Activated CD4-positive, alpha-beta T cell treated with anti-CD3 and anti-CD28 coated beads, Interleukin-2, amount 50 U/mL, for 24 hours (primary cell): ENCODE results near the gene SPTBN1.
"Not testable (repeated sequence)": the region's sequence is repeated elsewhere in the genome, so short reads cannot be mapped to it uniquely, and the experiment has no call there.

Experiments
- DNase-seq, 2 donors: peaks; one replicate each; pipeline ENCODE4 v3.0.0-alpha.2; 2020; ENCODE audit warnings: low read depth in 1 of 2, low spot score in 1 of 2

SPTBN1 gene

DNA sequence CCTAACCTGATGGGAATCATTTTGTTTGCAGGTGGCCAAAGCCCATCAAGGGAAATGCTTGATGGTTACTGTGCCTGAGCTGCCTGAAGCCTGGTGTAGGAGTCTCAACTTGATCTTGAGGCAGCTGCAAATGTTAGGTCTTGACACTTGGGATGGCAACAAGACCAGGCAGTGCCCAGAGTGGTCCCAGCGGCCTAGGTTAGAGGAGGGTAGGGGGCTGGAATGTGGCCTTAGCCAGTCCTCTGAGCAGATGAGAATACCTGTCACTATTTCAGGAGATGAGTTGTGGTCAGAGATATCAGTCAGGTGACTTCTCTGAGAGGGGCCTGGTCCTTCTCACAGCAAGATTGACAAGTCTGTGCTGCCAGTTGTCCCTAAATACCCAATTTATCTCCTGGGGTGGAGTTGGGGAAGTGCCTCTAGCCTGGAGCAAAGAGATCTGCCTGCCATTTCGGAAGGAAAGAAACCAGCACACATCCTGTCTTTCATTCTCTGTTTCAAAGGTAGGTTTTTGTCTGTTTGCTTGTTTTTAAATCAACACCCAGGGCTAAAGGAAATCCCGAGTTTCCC is 13.4 kb downstream of the SPTBN1 start:
- DNase-seq: no peak

DNA sequence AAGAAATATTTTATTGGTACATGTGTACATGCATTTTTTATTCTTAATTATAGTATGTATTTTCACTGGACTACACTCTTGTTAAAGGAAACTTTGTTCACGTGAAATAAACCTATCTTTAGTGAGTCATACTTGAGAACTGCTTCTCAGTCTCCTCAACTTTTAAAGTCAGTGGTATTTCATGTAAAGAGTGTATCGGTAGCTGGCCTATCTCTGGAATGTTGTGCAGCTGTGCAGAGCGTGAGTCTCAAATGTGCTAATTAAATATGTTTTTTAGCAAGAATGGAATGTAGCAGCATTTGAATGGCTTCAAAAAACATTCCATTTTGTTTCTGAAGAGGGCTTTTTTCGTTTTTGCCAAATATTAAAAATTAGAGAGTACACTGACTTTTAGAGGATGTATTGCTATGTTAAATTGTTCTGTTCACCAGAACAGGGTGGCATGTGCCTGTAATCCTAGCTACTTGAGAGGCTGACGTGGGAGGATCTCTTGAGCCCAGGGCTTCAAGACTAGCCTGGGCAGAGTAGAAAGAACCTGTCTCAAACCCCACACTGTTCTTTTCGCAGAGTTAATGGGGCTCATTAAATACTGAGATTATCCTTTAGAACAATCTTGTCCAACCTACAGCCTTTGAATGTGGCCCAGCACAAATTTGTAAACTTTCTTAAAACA is 14.3 kb downstream of the SPTBN1 start:
- no peak for DNase-seq

DNA sequence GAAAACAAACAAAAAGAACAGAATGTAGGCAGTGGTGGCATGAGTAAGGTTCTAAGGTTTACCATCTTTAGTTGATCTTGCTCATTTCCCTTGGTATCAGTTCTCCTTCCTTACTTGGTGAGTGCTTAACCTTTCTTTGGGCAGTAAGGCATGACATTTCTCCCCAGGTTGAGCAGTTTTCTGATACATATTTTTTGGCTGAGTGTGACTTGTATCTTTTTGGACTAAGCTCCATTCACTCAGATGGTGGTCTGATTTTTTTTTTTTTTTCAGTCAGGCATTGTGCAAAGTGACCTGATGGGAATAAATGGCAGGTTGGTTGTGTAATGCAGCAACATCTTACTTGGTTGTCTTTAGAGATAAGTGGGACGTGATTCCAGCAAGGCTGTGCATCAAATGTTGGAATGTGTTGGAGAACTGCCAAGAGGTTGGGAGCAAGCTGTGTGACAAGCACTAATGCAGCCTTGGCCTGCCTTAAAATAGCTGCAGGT is 15.1 kb downstream of the SPTBN1 start:
- DNase-seq: no peak

DNA sequence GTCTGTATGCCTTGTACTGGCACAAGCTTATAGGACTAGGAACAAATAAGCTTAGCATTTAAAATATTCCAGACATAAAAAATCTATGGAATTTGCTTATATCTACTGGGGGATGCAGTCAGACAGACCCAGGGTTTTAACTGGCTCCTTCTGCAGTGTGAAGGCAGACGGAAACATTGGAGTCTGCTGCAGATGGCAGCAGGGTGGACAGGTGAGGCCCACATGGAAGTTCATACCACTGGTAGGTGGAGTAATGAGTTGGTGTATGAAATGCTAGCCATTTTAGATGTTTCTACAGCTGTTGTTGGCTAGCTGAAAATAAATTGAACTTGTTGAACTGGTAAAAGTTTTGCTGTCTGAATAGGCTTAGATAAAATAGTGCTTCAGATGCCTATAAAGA is 17.7 kb downstream of the SPTBN1 start:
- no peak for DNase-seq

DNA sequence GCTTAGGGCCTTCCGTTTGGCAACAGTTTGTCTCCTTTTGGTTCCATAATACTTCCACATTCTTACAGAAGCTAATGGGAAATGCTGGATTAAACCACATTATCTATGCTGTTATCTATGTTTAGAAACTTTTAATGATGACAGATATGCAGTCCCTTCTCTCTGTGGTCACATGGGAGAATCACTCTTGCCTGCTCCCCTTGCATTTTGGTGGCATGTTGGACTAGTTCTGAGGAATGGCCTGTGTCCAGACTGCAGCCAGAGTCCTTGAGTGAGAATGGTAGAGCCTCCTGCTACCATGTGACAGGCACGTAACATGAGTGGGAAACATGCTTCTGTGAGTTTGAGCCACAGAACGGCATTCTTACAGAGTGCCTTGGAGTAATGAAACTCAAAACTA is 19.2 kb downstream of the SPTBN1 start:
- DNase-seq: no peak

DNA sequence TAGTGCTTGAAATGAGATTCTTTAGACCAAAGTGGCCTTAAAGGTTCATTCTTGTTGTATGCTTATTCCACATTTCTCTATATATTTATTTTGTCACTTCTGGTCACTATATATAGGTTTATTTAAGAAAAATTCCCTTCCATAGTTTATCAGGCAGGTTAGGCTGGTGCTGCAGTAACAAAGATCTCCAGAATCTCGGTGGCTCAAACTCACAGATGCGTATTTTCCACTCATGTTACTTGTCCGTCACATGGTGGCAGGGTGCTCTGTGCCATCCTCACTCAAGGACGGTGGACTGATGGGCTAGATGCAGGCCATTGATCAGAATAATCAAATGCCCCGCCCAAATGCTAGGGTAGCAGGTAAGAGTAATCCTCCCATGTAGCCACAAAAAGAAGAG is 19.8 kb downstream of the SPTBN1 start:
- DNase-seq: no peak

DNA sequence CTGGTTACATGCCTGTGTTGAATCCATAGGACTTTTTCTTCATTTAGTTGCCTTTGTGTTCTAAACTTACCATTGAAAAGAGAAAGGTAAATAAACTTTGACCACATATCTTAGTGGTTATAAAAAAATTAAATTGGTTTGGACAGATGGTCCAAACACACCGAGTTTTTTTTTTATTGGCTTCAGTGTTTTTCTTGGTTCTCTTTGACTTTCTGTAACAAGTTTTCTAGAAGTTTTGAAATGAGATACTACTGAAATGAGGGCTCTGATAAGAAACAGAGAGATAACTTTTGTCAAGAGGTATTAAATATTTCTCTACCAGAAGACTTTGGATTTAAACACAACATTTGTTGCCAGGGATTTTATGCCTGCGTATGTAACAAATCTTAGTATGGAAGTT is 20.7 kb downstream of the SPTBN1 start:
- DNase-seq: no peak

DNA sequence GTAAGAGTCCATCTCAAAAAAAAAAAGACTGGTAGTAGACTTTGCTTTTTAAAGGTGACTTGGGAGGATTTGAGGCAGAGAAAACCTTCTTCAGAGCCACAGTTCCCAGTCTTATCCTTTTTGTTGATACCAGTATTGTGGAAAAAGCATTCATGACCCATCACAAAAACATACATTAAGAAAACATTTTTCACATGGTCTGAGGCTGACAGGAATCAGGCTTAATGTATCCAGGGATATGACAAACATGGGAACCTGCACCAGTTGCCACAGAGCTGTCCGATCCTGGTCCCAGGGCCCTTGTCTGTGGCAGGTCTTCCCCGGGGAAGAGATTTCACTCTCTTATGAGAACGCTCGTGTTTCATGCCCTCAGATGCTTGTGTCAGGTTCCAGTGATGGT is 21.8 kb downstream of the SPTBN1 start:
- no peak for DNase-seq

DNA sequence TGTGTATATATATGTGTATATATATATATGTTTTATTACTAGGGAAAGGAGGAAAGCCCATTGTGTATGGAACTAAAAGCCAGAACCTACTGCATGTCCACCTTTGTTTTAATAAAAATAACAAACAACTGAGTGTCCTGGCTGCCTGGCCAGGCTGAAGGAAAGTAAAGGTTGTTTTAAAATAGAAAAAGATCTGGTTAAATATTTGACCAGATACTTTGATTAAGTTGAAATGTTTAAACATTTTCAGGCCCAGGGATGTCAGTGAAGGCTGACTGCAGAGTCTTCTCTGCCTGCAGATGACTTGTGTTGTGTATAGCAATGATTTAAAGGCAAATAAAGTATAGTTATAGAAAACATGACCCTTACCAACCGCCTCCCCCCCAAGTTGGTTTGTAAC is 22.8 kb downstream of the SPTBN1 start:
- no peak for DNase-seq

DNA sequence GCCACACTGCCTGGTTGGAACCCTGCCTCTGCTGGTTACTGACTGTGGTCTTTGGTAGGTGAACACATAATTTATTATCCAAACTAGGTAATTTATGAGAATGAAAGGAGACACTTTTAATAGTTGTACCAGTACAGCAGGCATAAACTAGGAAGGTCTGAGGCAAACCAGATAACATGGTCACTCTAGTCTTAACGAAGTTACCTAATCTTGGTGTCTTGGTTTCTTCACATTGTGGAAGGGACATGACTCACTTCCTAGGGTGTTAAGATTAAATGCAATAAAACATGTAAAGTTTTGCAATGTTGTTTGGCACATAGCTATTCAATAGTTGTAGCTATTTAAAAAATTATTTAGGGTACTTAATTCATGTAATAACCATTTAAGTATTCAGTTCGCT is 23.3 kb downstream of the SPTBN1 start:
- DNase-seq: no peak

DNA sequence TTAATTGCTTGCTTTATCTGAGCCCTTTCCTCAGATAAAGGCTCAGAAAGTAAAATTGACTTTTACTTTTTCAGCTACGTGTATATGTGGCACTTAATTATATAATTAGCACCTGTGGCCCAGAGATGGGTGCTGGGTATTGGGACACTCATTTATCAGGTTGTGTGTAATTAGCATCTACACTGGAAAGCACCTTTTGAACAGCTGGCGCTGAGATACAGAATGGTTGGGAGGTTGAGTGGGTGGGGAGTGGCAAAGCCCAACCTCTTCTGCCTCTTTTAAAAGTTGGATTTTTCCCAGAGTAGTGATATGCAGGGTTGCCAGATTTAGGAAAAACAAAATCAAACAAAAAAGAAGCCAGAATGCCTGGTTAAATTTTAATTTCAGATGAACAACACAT is 23.9 kb downstream of the SPTBN1 start:
- no peak for DNase-seq

DNA sequence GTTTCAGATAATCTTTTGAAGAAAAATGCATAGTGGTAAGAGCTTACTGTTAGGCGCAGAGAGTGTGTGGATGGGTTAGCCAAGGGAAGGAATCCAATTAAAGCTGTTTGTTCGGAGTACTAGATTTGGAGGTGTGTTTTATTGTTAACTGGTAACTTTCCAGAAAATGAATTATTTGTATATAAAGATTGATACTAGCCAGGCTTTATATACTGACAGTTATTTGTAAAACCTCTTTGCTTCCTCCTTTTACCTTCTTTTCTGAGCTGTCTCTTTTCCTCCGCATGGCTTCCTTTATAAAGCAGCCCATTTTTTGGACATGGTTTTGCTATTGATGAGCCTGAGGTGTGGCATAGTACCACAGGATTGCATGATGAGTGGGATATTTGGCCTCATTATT is 25.6 kb downstream of the SPTBN1 start:
- no peak for DNase-seq

DNA sequence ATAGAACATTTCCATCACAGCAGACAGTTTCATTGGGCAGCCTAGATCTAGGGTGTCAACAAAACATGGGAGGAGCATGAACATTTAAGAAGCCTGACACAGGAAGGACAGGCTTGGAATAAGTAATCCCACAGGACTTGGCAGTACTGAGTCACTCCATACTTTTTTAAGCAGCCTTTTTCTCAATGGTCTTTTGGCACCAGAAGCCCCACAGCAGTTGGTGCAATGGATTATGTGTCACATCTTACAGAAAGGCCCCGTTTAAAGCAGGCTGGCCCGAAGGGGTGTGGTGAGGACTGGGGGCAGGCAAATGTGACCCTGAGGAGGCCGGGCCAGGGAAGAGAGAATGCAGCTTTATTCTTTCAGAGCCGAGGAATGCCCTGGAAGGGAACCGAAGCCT is 26.6 kb downstream of the SPTBN1 start:
- no peak for DNase-seq

DNA sequence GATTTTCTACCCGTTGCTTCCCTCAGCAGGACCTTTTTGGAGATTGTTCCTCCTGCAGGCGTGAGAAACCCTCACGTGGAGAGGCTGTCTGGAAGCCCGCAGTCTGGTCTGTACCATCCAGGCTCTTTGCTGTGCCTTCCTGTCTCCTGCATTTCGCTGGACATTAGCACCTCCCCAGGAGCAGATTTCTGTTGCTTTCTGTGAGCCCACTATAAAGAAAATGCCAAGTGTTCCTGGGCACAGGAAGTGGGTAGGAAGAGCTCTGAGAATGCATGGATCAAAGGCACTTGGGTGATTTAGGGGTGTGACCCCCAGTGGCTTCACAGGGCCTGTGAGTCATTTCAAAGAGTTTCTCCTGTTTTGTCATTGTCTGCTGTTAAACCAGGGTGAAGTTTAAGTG is 27.3 kb downstream of the SPTBN1 start:
- DNase-seq: no peak

DNA sequence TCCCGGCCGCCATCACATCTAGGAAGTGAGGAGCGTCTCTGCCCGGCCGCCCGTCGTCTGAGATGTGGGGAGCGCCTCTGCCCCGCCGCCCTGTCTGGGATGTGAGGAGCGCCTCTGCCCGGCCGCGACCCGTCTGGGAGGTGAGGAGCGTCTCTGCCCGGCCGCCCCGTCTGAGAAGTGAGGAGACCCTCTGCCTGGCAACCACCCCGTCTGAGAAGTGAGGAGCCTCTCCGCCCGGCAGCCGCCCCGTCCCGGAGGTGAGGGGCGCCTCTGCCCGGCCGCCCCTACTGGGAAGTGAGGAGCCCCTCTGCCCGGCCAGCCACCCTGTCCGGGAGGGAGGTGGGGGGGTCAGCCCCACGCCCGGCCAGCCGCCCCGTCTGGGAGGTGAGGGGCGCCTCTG is 29.6 kb downstream of the SPTBN1 start:
- not testable (repeated sequence) for DNase-seq

DNA sequence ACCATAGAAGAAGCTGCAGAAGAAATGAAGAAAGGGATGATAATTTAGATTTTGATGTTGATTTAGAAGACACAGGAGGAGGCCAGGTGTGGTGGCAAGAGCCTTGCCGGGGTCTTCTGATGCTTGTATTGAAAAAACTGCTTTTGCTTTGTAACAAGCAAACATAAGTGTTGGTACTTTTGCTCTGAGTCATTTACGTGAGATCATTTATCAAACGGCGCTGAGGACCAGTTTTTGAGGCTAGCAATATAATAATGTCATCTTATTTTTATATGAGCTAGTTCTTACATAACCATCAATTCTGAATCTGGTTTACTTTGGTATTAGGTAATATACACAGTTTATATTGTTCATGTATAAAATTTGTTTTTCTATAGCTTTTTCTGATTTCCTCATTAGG is 30.6 kb downstream of the SPTBN1 start:
- DNase-seq: no peak

DNA sequence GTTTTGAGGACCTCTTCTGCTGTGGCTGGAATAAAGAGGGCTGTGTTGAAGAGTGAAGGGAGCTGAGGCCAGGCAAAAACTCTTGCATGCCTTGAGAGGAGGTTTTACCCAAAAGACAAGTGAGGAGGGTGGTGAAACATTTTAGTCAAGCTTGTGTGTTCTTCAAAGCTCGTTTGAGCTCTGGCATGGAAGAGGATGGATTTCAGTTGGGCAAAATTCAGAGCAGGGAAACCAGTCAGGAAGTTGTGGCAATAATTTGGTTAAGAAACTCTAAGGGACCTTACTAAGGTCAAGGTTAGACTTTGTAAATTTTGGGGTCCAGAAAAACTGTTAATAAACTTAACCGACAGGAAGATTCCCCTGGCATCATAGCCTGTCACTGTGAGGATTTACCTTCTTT is 34.7 kb downstream of the SPTBN1 start:
- no peak for DNase-seq

DNA sequence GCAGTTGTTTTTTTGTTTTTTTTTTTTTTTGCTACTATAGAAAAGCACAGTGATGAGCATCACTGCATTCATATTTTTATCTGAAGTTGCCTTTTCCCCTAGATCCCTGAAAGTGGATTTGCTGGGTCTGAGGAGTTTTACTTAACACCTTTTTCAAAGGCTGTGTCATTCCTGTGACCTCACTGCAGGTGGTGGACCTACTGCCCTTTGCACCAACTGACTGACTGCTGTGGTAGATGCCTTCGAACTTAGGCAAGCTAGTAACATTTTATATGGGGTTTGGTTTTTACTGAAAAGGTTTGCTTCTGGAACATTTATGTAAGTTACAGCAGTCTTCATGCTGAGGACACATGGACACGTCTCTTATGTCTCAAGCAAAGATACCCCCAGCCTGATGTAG is 36.2 kb downstream of the SPTBN1 start:
- no peak for DNase-seq

DNA sequence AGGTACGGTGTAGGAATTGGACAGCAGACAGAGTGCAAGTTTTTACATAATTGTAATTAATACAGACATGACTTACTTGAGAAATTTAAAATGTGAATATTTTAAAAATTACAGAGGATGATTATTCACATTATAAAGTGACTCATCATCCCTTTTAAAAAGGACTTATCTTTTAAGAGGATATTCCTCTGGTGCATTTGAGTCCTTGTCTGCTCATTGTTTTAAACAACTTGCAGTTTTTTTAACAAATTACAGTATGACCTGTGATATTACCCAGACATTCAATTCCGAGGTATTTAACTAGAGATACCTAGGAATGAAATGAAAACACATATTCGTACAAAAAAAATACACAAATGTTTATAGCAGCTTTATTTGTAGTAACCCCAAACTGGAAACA is 38.0 kb downstream of the SPTBN1 start:
- no peak for DNase-seq

DNA sequence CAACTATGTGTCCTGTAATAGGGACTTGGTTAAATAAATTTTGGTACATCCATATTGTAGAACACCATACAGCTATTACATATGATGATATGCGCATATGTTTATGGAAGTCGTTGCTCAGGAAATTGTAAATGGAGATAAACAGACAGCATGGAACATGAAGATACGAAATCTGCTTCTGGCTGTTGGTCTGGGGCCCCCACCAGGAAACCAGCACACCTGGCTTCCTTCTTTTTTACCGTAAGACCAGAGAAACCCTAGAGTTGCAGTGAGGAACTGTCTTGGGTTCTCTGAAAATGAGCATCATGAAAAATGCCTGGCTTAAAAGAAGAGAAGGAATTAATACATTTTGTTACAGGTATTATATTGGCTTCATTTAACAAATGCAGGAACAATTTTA is 40.8 kb downstream of the SPTBN1 start:
- no peak for DNase-seq

DNA sequence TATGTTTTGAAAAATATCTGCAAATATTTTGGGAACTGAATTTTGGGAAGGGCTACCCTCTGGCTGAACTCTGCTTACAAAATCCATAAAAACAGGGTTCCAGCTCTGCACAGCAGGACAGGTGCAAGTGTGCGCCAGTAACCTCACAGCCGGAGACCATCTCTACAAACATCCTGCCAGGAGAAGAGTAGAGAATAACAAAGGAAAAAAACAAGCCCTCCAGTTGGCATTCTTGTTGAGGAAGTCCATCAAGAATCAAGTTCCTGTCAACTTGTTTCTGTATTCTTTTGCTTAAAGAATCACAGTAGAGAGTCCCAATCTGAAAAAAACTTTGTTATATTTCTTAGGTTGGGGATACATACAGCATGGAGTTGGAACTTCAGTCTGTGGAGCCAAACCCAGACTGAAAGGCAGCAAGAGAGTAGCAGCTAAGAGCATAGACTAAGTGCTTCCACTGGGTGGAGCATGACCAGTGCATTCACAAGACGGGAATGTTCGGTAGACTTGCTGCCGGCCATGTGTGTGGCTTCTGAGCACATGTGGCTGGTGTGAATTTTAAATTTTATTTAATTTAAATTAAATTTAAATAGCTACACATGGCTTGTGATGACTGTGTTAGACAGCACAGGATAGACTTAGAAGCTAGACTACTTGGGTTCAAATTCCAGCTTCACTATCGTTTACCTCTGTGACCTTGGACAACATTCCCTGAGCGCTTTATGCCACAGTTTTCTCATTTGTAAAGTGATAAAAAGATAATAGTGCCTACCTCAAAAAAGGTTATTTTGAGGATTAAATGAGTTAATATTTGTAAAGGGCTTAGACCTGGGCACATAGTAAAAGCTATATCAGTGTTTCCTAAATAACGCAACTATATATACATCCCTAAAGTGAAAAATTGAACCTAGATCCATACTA is 41.9 kb downstream of the SPTBN1 start:
- DNase-seq: no peak

DNA sequence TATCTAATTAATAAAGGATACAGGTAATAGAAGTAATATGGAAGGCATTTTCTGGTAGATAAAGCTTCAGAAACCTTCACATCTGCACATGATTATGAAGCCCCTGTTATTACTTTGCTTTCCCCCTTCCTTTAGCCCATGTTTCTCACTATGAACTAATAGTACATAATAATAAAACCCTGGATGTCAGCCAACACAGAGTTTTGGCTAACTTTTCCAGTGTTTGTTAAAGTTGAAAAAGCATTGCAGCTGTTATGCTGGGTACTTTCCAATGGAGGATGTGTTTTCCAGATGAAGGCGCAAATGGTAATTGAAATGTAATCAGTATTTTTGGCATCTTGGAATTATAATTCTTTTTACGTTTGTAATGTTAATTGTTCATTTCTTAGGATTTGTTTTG is 43.5 kb downstream of the SPTBN1 start:
- no peak for DNase-seq
